Spleen (tissue), 7 donors: Measurements from ENCODE around the gene SPC25.
"Not testable (repeated sequence)": the region's sequence is repeated elsewhere in the genome, so short reads cannot be mapped to it uniquely, and the experiment has no call there.

Experiments
- POLR2A ChIP-seq, 3 donors: fragments of 450-650 bp; IDR thresholded peaks; one replicate each; pipeline ENCODE4 v1.5.1; 2017; ENCODE audit warnings: antibody characterized with exemption in 3 of 3, mild to moderate bottlenecking in 1 of 3
- POLR2AphosphoS5 ChIP-seq, 3 donors: sonication (generic); formaldehyde crosslinking; IDR thresholded peaks; one replicate each; pipeline ENCODE4 v1.5.1; 2017; ENCODE audit warnings: antibody characterized with exemption in 3 of 3
- TF ChIP-seq, protein P1 (sequence below), 11 experiments: fragments of 200-600 bp in 7 of 11; fragments of 450-650 bp in 4 of 11; sonication (generic) in 4 of 11; IDR thresholded peaks in 8 of 11; conservative IDR thresholded peaks in 3 of 11; 1 replicate in 7 of 11; 2 replicates in 4 of 11; pipeline versions ENCODE4 v1.4.0 to v1.8.0; 2016 to 2021; ENCODE audit warnings: antibody characterized with exemption in 11 of 11, inconsistent platforms in 4 of 11, mild to moderate bottlenecking in 1 of 11
- donor health status: DM: no; HTN: no; CAD: no; lungs with moderate emphysema.
- donor health status: DM: no; HTN: no; CAD: no.
- donor health status: DM: no; HTN: no; CAD: no.

DNA sequence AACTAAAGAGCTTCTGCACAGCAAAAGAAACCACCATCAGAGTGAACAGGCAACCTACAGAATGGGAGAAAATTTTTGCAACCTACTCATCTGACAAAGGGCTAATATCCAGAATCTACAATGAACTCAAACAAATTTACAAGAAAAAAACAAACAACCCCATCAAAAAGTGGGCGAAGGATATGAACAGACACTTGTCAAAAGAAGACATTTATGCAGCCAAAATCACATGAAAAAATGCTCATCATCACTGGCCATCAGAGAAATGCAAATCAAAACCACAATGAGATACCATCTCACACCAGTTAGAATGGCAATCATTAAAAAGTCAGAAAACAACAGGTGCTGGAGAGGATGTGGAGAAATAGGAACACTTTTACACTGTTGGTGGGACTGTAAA is 19.9 kb downstream of the SPC25 start:
- TF ChIP-seq, protein P1, sequence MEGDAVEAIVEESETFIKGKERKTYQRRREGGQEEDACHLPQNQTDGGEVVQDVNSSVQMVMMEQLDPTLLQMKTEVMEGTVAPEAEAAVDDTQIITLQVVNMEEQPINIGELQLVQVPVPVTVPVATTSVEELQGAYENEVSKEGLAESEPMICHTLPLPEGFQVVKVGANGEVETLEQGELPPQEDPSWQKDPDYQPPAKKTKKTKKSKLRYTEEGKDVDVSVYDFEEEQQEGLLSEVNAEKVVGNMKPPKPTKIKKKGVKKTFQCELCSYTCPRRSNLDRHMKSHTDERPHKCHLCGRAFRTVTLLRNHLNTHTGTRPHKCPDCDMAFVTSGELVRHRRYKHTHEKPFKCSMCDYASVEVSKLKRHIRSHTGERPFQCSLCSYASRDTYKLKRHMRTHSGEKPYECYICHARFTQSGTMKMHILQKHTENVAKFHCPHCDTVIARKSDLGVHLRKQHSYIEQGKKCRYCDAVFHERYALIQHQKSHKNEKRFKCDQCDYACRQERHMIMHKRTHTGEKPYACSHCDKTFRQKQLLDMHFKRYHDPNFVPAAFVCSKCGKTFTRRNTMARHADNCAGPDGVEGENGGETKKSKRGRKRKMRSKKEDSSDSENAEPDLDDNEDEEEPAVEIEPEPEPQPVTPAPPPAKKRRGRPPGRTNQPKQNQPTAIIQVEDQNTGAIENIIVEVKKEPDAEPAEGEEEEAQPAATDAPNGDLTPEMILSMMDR (IDR thresholded peaks at IDR 0.05 in 8 of 11, conservative IDR thresholded peaks at IDR 0.05 in 3 of 11), result not testable (repeated sequence)
- not testable (repeated sequence) for TF ChIP-seq POLR2AphosphoS5, POLR2A (IDR thresholded peaks at IDR 0.05)
